SK-N-MC (cell line): ENCODE measurements around the gene RAB37.

Experiments
- EZH2 ChIP-seq: fragments of 200-600 bp; sonication (generic); IDR thresholded peaks from one replicate; pipeline ENCODE4 v1.6.1; 2017; ENCODE audit warnings: antibody characterized with exemption
- POLR2AphosphoS5 ChIP-seq: IDR thresholded peaks from 2 replicates; pipeline ENCODE4 v1.6.1; 2012; ENCODE audit warnings: mild to moderate bottlenecking, low read depth, low read length, borderline replicate concordance

- no peak for TF ChIP-seq POLR2AphosphoS5
- no peak for TF ChIP-seq EZH2
Measured at GRCh38 chr17:74740641-74741387, 3.8 kb downstream of the RAB37 start.
